ENCODE data around the gene MAPRE3.

DNA sequence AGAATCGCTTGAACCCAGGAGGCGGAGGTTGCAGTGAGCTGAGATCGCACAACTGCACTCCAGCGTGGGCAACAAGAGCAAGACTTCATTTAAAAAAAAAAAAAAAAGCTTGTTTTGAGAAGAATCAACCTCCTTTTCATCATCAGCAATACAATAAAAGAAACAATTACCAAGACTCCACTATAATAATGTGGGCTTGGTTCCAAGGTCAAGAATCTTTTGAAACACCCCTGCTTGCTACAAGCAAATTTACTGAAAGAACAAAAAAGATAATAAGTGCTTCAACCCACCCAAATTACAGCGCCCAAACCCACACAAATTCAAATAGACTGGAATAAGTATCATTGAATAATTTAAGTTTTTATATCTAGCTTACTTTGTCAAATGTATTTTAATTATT lies 33.6 kb upstream of the MAPRE3 start:
- TF ChIP-seq EZH2 (IDR thresholded peaks at IDR 0.05; ENCODE audit: insufficient read depth, poor library complexity, severe bottlenecking) (no peak), EZH2phosphoT487 (IDR thresholded peaks at IDR 0.05; ENCODE audit: insufficient read depth, low read depth) (no peak)
